Measurements from ENCODE around the gene CD2AP.
"Not testable (repeated sequence)": the region's sequence is repeated elsewhere in the genome, so short reads cannot be mapped to it uniquely, and the experiment has no call there.

The CD2AP gene

DNA sequence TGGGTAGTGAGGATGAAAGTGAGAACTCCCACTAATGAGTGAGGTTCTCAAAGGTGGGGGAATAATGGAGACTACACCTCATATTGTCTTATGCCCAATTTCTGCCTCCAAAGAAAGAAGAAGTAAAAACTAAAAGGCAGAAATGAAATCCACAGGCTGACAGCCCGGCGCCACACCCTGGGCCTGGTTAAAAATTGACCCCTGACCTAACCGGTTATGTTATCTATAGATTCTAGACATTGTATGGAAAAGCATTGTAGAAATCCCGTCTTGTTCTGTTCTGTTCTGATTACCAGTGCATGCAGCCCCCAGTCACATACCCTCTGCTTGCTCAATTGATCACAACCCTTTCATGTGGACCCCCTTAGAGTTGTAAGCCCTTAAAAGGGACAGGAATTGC, 170.0 kb downstream of the CD2AP start:
- not testable (repeated sequence) for DNase-seq

DNA sequence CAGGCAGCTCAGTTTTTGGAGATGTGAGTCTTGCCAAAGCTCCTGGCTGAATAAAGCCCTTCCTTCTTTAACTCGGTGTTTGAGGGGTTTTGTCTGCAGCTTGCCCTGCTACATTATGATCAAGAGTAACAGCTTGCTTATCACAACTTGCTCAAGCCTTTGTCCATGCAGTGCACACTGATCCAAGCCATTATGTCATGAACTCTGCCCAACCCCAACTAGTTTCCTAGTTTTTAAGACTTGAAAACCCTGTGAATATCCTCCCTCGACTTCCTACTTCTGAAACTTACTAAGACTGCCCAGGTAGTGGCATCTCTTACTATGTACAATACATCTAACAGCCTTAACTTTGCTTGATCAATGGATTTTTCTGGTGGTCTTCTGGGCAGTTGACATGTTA, 170.4 kb downstream of the CD2AP start:
- no peak for DNase-seq

DNA sequence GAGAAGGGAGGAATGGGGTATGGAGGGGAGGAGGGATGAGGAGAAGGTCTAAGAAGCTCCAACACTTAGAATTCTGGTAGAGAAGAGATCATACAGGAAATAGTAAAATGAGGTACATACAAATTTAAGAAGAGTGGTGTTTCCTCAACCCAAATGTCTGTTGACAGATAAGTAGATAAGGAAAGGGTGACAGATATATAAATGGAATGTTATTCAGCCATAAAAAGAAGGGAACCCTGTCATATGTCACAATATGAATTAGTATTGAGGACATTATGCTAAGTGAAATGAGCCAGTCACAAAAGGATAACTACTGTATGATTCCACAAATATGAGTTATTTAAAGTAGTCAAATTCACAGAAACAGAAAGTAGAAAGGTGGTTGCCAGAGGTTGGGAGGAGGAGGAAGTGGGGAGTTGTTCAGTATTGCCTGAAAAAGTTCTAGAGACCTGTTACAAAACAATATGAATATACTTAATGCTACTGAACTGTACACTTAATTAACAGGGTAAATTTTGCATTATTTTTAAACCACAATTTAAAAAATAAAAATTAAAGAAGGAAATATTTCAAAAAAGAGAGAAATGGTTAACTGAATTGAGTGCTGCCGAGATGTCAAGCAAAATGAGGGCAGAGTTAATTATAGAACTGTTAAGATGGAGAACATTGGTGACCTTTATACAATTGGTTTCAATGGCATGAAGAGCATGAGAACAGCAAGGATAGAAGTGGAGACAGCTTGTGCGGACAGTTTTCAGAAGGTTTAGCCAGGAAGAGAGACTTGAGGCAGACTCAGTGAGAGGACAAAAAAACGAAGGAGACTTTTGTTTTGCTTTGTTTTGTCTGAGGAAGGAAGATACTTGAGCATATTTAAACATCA, 173.2 kb downstream of the CD2AP start:
- no peak for DNase-seq

DNA sequence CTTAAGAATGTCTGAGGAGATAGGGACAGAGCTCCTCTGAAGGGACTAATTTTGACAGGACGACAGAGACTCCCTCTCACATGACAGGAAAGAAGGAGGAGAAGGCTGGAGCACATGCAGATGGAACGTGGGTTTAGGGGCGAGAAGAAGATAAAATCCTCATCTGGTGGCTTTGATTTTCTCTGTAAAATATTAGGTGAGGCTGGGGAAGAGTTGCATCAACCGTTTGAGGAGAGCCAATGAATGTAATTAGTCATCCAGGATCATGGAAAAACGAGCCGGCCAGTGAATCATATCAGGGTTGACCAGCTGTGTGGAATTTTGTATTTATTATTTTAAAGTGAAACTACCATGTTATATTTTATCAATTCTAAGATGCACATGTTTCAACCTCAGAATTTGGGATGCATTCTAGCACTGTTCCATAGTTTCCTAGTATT, 173.9 kb downstream of the CD2AP start:
- DNase-seq = no peak

- no peak for DNase-seq
These were observed 176.1 kb downstream of the CD2AP start for GRCh38 chr6:47653706-47654105.

- no peak for DNase-seq
These were observed 176.7 kb downstream of the CD2AP start for GRCh38 chr6:47654255-47654654.

DNA sequence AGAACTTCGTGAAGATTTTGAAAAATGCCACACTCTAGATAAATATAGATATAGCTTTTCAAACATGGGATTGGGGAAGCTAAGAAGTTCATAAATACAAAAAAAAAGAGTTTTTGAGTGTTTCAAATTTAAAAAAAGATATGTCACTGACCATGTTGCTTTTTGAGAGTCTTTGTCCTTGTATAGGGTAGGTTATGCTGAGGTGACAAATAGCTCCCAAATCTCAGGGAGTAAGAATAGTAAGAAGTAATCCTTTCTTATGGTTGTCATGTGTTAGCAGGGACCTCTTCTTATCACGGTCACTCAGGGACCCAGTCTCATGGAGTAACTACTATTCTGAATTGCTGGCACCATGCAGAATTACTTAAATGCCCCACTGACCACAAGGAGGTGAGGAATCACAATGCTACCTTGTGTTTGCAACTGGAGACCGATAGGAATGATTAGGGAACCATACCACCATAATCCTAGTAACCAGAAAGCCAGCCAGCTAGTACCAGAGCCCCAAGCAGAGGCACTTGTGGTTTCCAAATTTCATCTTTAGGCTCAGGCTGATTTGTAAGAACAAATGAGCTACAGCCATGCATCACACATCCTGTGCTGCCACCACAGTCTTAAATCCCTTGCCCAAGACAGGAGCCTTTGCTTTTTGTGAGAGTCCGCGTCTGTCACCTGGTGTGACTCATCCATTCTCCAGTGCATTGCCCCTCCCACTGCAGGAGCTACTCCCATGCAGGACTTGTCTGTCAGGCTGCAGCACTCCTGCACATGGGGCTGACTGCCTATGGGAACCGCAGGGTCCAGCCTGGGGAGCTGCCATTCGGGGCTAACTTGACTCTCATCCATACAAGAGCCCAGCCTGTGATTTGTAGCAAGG, 178.4 kb downstream of the CD2AP start:
- DNase-seq = no peak

GRCh38 chr6:47661960-47662359, 184.4 kb downstream of the CD2AP start:
- DNase-seq = no peak

DNA sequence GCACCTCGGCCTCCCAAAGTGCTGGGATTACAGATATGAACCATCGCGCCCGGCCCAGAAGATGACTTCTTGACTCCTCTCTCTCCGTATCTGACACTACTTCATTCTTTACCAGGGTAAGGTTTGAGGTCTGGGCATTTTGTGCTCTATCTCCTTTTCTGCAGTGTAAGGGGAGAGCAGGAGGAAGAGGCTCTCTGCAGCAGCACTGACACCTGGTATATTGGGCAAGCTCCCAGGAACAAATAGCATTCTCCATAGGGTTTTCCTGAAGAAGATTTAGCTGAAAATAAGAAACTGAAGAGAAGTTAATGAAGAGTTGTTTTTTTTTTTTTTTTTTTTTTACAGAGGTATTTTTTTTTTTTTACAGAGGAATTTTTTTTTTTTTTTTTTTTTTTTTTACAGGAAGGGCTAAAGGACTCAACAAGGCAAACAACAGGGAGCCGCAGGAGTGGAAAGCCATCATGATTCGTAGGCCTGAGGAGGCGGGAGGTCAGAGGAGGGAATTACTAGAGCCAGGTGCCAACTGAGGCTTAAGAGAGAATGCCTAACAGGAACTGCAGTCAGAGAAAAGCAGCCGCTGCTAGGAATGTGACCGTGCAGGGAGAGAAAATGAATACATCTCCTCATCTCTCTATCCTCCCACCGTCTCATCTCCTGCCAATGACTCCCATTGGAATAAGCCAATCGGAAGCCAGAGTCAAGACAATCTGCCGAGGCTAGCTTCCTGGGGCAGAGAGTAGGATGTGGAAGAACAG, 186.1 kb downstream of the CD2AP start:
- peak; percentile 49 for DNase-seq

DNA sequence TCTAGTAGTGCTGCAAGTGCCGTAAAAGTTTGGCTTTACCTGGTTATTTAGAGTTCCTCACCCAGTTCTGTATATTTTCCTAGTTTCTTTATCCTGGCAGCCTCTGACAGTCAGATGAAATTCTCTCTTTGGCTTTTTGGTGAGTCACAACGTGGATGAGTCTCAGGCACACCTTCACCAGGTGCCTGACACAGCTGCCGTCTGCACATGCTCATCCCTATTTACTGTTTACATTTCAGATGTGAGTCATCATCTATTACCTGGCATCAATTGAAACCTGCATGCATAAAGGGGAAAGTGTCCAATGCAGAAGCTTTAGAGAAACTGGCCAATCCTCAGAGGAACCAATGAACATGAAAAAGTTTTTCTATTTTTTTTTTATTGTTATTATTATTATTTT, 187.5 kb downstream of the CD2AP start:
- peak; percentile 86 for DNase-seq

DNA sequence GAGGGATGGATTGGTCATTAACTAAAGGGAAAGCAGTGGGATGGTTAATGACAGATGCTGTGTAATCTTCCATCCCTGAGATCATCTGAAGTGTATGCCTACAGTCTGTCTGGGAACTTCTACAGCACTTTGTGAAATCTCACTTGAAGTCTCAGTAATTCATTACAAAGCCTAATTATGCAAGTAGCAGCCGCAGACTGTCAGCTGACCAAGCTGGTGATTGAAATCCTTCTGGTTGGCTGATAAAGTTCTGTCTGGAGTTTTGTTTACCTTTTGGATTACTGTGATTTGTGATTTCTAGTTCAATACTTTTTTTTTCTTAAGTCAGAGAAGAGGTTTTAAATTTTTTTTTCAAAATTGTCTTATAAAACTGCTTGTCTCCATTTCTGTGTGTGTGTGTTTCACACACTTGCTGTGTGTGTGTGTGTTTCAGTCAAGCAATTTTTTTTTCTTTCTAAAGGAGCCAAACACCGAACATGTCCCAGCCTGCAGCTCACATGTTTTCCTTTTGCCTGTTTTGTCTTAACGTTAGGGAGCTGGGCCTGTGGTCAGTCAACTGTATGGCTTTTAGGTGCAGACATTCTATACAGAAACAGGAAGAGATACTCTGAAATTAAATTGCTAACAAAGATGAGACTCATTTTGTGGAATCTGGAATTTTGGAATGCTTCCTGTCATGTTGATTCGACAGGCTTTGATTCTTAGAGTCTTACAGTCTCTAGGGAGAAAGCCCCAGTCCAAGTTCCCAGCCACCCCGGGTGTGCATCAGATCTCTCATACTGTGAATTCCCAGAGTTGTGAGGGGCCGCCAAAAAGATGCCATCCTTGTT, 192.3 kb downstream of the CD2AP start:
- no peak for DNase-seq

GRCh38 chr6:47670851-47671250, 193.3 kb downstream of the CD2AP start:
- no peak for DNase-seq

- no peak for DNase-seq
These were observed 194.2 kb downstream of the CD2AP start for GRCh38 chr6:47671777-47672176.

- DNase-seq = no peak
These were observed 195.2 kb downstream of the CD2AP start for GRCh38 chr6:47672816-47673215.

DNA sequence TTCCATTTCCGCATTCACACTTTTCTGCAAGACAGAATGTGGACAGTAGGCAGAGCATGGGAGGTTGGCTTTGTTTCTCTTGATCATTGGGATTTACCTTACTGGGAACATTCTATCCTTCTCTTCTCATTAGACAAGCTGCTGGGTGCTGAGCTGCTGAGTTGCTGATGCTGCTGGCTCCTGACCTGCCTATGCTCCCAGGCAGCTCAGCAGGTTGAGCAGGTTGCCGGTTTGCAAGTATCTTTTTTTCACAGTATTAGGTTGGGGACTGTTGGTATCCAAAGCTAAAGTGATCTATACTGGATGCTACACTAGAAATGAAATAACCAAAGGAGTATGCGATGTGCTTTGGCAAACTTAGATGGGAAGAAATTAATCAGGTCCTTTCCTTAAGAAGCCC, 197.1 kb downstream of the CD2AP start:
- no peak for DNase-seq
